Neural cell (in vitro differentiated cells): ENCODE measurements around the gene CRTAC1. TPM values are rescaled to one million over a fixed set of nuclear protein-coding genes. Genes with fewer than 3 reads are reported as not detected.

Experiments used
- H2AFZ ChIP-seq: fragments of 200-600, 300-800 bp; sonication (generic), shearing (Covaris generic); 2 replicates; pipeline ENCODE4 v1.6.0; 2014; ENCODE audit warnings: low read depth, mild to moderate bottlenecking, antibody characterized with exemption, low read length, moderate library complexity
- H3F3A ChIP-seq: fragments of 200-600 bp; shearing (Covaris generic); 2 replicates; pipeline ENCODE4 v1.6.1; 2016; ENCODE audit warnings: mild to moderate bottlenecking, moderate library complexity, mixed read lengths, antibody characterized with exemption, low read length; ENCODE audit not compliant: insufficient read depth, poor library complexity, severe bottlenecking
- H3K27ac ChIP-seq: fragments of 200-600, 300-800 bp; sonication (generic), shearing (Covaris generic); 2 replicates; pipeline ENCODE4 v1.5.1; 2014; ENCODE audit warnings: mild to moderate bottlenecking, low read length, moderate library complexity
- H3K27me3 ChIP-seq: fragments of 300-800, 200-600 bp; sonication (generic), shearing (Covaris generic); 2 replicates; pipeline ENCODE4 v1.6.0; 2014; ENCODE audit warnings: mild to moderate bottlenecking, low read depth, low read length, moderate library complexity; ENCODE audit not compliant: insufficient read depth
- H3K36me3 ChIP-seq: fragments of 300-800, 200-600 bp; sonication (generic), shearing (Covaris generic); 2 replicates; pipeline ENCODE4 v1.5.1; 2014; ENCODE audit warnings: mild to moderate bottlenecking, antibody characterized with exemption, low read length, moderate library complexity; ENCODE audit not compliant: insufficient read depth
- H3K4me2 ChIP-seq: fragments of 300-800, 200-600 bp; sonication (generic), shearing (Covaris generic); 2 replicates; pipeline ENCODE4 v1.6.0; 2014; ENCODE audit warnings: mild to moderate bottlenecking, low read length
- H3K4me3 ChIP-seq: fragments of 300-800, 200-600 bp; sonication (generic), shearing (Covaris generic); 2 replicates; pipeline ENCODE4 v1.5.1; 2014; ENCODE audit warnings: mild to moderate bottlenecking, low read length, moderate library complexity
- H3K79me2 ChIP-seq: fragments of 200-600 bp; shearing (Covaris generic); replicated peaks from 2 replicates; pipeline ENCODE4 v1.6.0; 2014; ENCODE audit warnings: mild to moderate bottlenecking, low read length, moderate library complexity; ENCODE audit not compliant: insufficient read depth
- H3K9ac ChIP-seq: fragments of 300-800, 200-600 bp; sonication (generic), shearing (Covaris generic); 2 replicates; pipeline ENCODE4 v1.6.1; 2016; ENCODE audit warnings: mild to moderate bottlenecking, low read length, mixed read lengths
- H3K9me2 ChIP-seq: fragments of 200-600 bp; shearing (Covaris generic); 2 replicates; pipeline ENCODE4 v1.6.1; 2016; ENCODE audit warnings: mild to moderate bottlenecking, low read length, mixed read lengths; ENCODE audit not compliant: insufficient read depth
- H3K9me3 ChIP-seq: fragments of 200-600, 300-800 bp; sonication (generic), shearing (Covaris generic); 2 replicates; pipeline ENCODE4 v1.6.1; 2016; ENCODE audit warnings: mild to moderate bottlenecking, mixed run types, low read length, moderate library complexity, mixed read lengths
- H4K20me1 ChIP-seq: fragments of 200-600 bp; shearing (Covaris generic); 2 replicates; pipeline ENCODE4 v1.6.1; 2016; ENCODE audit warnings: mild to moderate bottlenecking, mixed run types; ENCODE audit not compliant: insufficient read depth
- EP300 ChIP-seq: fragments of 450-650 bp; conservative IDR thresholded peaks from 2 replicates; pipeline ENCODE4 v1.6.1; 2014; ENCODE audit warnings: antibody characterized with exemption, mild to moderate bottlenecking, moderate library complexity; ENCODE audit not compliant: poor library complexity, severe bottlenecking
- EZH2 ChIP-seq: fragments of 200-600, 300-800 bp; shearing (Covaris generic), sonication (generic); IDR thresholded peaks from 2 replicates; pipeline ENCODE4 v1.6.1; 2014; ENCODE audit warnings: antibody characterized with exemption, low read length, borderline replicate concordance, mild to moderate bottlenecking; ENCODE audit not compliant: insufficient read depth, poor library complexity, severe bottlenecking
- MXI1 ChIP-seq: fragments of 450-650 bp; conservative IDR thresholded peaks from 2 replicates; pipeline ENCODE4 v1.6.1; 2014; ENCODE audit warnings: antibody characterized with exemption, mild to moderate bottlenecking; ENCODE audit not compliant: poor library complexity, severe bottlenecking
- POLR2AphosphoS5 ChIP-seq: IDR thresholded peaks from 2 replicates; pipeline ENCODE4 v1.6.1; 2012
- RAD21 ChIP-seq: fragments of 450-650 bp; conservative IDR thresholded peaks from 2 replicates; pipeline ENCODE4 v1.6.1; 2014; ENCODE audit warnings: antibody characterized with exemption, mild to moderate bottlenecking, moderate library complexity
- SMC3 ChIP-seq: fragments of 450-650 bp; conservative IDR thresholded peaks from 2 replicates; pipeline ENCODE4 v1.6.1; 2014; ENCODE audit warnings: antibody characterized with exemption, mild to moderate bottlenecking, moderate library complexity; ENCODE audit not compliant: poor library complexity
- TAF1 ChIP-seq: IDR thresholded peaks from 2 replicates; pipeline ENCODE4 v1.6.1; 2012; ENCODE audit warnings: low read depth
- polyA plus RNA-seq: library from polyadenylated mRNA; depleted of rRNA; stranded (reverse); fragments of >200 nt; gene quantifications from 2 replicates; pipeline ENCODE4 v1.2.3, GENCODE V29; 2014
- TF ChIP-seq, protein P1 (sequence below): fragments of 450-650 bp; IDR thresholded peaks from 2 replicates; pipeline ENCODE4 v1.5.1; 2014; ENCODE audit warnings: antibody characterized with exemption, mild to moderate bottlenecking, moderate library complexity; ENCODE audit not compliant: poor library complexity, severe bottlenecking
- TF ChIP-seq, protein P2 (sequence below): IDR thresholded peaks from 2 replicates; pipeline ENCODE4 v1.6.1; 2012; ENCODE audit warnings: borderline replicate concordance

Gene CRTAC1
- polyA plus RNA-seq, 1 donor from 2014 or later = 1.1 TPM

DNA sequence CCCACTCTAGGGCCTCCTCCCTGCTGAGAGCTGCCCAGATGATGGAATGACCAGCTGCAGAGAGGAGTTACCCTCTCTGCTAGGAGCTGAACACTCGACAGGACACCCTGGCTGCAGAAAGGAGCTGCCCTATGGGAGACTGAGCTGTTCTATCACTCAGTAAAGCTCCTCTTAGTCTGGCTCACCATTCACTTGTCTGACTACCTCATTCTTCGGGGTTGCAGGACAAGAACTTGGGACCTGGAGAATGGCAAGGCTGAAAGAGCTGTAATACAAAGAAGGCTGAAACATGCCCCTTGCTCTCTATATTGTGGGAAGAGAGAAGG, 30.5 kb downstream of the CRTAC1 start:
- Histone ChIP-seq H4K20me1 (no peaks in the 10 kb centered on the region), H2AFZ (no peak overlapping the region), H3K9ac (no peak overlapping the region), H3K27me3 (no peaks in the 10 kb centered on the region), H3K9me2 (no peaks in the 10 kb centered on the region), H3K27ac (no peak overlapping the region), H3F3A (no peaks in the 10 kb centered on the region), H3K36me3 (no peaks in the 10 kb centered on the region), H3K79me2 (no peaks in the 10 kb centered on the region), H3K9me3 (no peaks in the 10 kb centered on the region), H3K4me3 (no peak overlapping the region), H3K4me2 (no peak overlapping the region)
- TF ChIP-seq POLR2AphosphoS5 (no peak), TAF1 (no peak), MXI1 (no peak), SMC3 (no peak), EZH2 (no peak), RAD21 (no peak), EP300 (no peak)
- TF ChIP-seq, protein P1, sequence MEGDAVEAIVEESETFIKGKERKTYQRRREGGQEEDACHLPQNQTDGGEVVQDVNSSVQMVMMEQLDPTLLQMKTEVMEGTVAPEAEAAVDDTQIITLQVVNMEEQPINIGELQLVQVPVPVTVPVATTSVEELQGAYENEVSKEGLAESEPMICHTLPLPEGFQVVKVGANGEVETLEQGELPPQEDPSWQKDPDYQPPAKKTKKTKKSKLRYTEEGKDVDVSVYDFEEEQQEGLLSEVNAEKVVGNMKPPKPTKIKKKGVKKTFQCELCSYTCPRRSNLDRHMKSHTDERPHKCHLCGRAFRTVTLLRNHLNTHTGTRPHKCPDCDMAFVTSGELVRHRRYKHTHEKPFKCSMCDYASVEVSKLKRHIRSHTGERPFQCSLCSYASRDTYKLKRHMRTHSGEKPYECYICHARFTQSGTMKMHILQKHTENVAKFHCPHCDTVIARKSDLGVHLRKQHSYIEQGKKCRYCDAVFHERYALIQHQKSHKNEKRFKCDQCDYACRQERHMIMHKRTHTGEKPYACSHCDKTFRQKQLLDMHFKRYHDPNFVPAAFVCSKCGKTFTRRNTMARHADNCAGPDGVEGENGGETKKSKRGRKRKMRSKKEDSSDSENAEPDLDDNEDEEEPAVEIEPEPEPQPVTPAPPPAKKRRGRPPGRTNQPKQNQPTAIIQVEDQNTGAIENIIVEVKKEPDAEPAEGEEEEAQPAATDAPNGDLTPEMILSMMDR = no peak
- TF ChIP-seq, protein P2, sequence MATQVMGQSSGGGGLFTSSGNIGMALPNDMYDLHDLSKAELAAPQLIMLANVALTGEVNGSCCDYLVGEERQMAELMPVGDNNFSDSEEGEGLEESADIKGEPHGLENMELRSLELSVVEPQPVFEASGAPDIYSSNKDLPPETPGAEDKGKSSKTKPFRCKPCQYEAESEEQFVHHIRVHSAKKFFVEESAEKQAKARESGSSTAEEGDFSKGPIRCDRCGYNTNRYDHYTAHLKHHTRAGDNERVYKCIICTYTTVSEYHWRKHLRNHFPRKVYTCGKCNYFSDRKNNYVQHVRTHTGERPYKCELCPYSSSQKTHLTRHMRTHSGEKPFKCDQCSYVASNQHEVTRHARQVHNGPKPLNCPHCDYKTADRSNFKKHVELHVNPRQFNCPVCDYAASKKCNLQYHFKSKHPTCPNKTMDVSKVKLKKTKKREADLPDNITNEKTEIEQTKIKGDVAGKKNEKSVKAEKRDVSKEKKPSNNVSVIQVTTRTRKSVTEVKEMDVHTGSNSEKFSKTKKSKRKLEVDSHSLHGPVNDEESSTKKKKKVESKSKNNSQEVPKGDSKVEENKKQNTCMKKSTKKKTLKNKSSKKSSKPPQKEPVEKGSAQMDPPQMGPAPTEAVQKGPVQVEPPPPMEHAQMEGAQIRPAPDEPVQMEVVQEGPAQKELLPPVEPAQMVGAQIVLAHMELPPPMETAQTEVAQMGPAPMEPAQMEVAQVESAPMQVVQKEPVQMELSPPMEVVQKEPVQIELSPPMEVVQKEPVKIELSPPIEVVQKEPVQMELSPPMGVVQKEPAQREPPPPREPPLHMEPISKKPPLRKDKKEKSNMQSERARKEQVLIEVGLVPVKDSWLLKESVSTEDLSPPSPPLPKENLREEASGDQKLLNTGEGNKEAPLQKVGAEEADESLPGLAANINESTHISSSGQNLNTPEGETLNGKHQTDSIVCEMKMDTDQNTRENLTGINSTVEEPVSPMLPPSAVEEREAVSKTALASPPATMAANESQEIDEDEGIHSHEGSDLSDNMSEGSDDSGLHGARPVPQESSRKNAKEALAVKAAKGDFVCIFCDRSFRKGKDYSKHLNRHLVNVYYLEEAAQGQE = no peak

DNA sequence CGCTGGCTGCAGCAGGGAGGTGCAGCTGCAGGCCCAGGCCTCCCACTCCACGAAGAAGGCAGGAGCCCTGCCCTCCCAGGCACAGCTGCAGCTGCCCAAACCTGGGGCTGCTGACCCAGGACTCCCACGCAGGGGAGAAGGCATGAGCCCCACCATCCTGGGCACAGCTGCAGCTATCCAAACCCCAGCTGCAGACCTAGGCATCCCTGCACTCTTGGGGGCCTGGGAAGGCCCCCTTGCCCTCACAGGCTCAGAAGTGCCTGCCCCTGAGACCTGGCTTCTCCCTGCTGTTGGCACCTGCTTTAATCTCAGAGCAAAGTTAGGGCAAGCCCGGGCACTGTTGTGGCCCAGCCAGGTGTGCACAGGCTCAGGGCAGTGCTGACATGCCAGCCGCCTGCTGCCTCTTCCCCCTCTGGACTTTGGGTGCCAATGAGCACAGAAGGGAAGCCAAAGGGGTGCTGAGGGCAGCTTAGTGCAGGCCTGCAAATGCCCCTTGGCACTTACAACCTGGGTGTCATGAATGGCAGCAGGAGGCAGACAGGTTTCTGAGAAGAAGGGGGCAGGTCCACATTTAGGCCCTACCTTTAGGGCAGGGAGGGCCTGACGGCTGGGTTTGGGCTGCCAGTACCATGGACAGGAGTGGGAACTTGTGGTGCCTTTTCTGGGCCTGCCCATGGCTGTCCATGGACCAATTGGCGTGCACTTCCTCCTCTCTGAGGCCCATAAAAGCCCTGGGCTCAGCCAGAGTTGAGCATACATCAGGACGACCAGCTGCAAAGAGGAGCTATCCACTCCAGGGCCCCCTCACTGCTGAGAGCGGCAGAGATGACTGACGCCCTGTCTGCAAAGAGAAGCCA, 31.1 kb downstream of the CRTAC1 start:
- Histone ChIP-seq H3K4me3 (no peak overlapping the region), H3K4me2 (no peak overlapping the region), H2AFZ (no peak overlapping the region), H3K36me3 (no peaks in the 10 kb centered on the region), H3K27me3 (no peaks in the 10 kb centered on the region), H3K9me3 (no peaks in the 10 kb centered on the region), H3F3A (no peaks in the 10 kb centered on the region), H3K9ac (no peak overlapping the region), H3K79me2 (no peaks in the 10 kb centered on the region), H3K27ac (no peak overlapping the region), H3K9me2 (no peaks in the 10 kb centered on the region), H4K20me1 (no peaks in the 10 kb centered on the region)
- no peak for TF ChIP-seq MXI1
- no peak for TF ChIP-seq EP300
- no peak for TF ChIP-seq RAD21
- no peak for TF ChIP-seq SMC3
- TF ChIP-seq POLR2AphosphoS5 = no peak
- TF ChIP-seq EZH2 = no peak
- TF ChIP-seq TAF1 = no peak
- TF ChIP-seq, protein P2 = no peak
- TF ChIP-seq, protein P1 = no peak
